Cerebellar nuclear complex (tissue), 1 donor: ENCODE data around the gene BTBD3.

Experiments used
- DNase-seq, 2 experiments: peaks; one replicate each; lab custom pipeline; 2025; lab: John Stamatoyannopoulos, UW

BTBD3 gene

DNA sequence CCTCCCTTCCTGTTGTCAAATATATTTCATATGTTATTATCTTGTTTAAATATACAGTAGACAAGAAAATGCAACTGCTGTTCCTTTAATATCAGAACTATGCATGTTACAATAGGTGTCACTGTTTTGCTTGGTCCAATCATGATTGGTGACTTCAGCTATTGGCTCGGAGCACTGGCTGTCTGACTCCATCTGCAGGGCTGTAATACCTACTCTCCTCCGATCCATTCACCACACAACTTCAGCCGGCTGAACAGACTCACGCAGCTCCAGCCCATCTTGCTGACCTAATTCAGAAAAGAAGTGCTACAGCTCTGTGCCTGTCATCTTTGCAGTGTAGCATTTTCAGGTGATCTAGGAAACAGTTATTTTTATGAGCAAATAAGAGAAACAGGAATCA is at the start of gene BTBD3:
BTBD3 (plus strand) TSS at position 231 of the 400 bp plus-strand sequence. CDS start 383 bp downstream, outside the sequence.
- peak; percentile 87 to 89 for DNase-seq

DNA sequence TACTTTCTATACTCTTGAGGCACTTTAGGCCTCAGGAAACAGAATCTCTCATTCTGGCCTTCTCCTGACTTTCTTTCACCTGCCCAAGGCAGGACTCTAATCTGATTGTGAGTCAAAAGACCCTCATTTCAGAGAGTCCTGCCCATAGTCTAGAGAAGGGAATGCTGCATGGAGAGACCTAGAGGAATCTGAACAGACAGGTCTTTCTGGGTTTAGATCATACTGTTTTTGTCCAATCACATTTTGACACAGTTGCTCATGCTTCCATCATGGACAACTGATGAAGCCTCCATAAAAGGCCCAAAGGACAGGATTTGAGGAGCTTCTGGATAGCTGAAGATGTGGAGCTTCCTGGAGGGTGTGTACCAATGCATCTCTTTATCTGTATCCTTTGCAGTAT is 48.1 kb upstream of the BTBD3 start:
- no peak for DNase-seq

DNA sequence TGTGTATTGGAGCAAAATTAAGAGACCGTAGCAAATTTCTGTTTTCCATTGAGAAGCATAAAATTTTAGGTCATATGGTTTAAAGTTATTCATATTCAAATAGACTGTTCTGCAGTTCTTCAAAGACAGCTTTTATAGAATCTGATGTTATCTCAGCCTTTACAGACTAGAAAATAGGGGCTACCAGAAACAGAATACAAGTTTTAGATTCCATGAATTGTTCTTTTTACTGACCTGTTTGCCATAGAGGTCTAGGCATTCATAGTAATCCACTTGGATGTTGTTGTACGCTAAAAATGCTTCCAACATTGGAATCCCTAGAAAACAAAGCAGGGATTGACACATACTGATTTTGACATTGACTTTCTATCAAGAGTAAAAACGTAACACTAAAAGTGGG is 47.3 kb upstream of the BTBD3 start:
- DNase-seq = no peak

DNA sequence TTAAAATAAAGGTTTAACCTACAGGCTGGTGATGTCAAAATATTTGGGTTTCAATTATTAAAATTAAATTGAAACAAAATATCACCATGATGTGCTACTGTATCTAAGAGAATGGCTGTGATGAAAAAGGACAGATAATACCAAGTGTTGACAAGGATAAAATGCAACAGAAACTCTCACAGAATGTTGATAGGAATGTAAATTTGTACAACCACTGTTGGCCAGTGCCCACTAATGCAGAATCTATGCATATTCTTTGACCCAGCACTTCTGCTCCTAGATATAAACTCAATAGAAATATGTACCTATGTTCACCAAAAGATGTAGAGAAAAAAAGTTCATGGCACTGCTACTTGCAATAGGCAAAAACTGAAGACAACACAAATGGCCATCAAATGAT is 41.1 kb upstream of the BTBD3 start:
- no peak for DNase-seq

DNA sequence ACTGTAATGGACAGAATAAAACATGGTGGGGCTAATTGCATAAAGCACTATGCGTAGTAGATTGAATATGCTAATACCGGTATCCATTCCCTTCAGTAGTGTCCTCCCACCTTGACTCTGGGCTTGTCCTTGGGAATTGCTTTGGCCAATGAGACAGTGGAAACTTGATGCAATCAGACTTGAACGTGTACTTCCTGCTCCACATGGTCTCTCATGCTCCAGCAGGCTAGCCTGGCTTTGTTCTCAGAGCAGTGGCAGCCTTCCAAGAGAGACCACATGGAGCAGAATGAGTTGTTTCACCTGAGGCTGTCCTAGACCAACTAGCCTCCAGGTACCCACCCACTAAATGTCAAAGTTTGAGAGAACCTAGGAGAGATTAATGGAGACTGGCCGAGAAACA is 37.0 kb upstream of the BTBD3 start:
- DNase-seq = no peak

DNA sequence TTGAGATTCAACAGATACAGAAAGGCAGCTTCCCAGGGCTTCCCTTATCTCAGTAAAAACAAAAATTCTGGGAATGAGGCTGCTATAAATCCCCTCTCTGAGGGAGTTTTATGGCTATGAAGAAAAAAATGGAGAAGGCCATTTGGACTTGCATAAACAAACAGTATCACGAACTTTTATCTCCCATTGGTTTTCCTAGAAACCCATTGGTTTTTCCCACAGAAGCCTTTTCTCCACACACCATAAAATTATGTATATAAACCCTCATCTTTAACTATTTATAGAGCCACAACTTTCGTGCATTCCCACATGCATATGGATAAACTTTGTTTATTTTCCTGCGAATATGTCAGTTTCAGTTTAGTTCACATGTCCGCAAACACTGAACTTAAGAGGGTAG is 36.2 kb upstream of the BTBD3 start:
- no peak for DNase-seq

DNA sequence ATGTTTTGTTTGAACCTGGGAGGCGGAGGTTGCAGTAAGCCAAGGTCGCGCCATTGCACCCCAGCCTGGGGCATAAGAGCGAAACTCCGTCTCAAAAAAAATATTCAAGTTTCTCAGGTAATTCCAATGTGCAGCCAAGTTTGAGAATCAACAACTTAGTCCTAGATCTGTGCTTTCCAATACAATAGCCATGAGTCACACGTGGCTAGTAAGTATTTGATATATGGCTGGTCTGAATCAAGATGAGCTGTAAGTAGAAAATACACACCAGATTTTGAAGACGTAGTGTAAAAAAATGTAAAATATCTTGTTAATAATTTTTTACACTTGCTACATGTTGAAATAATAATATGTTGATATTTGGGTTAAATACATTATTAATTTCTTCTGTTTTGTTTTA is 35.0 kb upstream of the BTBD3 start:
- no peak for DNase-seq

DNA sequence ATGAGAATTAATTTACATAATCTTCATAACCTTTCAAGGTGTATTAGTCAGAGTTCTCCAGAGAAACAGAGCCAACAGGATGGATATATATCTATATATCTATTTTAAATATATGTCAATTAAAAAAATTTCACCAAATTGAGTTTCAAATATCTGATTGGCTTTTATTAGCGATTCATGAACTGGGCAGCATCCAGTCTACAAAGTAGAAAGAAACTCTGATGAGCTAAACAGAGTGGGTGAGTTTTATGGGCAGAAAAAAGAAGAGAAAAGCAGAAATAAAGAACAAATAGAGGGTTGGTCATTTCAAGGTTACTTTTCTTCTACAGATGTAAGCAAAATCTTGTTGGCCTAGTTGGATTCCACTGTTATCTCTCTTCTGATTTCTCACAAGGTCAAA is 29.0 kb upstream of the BTBD3 start:
- no peak for DNase-seq

DNA sequence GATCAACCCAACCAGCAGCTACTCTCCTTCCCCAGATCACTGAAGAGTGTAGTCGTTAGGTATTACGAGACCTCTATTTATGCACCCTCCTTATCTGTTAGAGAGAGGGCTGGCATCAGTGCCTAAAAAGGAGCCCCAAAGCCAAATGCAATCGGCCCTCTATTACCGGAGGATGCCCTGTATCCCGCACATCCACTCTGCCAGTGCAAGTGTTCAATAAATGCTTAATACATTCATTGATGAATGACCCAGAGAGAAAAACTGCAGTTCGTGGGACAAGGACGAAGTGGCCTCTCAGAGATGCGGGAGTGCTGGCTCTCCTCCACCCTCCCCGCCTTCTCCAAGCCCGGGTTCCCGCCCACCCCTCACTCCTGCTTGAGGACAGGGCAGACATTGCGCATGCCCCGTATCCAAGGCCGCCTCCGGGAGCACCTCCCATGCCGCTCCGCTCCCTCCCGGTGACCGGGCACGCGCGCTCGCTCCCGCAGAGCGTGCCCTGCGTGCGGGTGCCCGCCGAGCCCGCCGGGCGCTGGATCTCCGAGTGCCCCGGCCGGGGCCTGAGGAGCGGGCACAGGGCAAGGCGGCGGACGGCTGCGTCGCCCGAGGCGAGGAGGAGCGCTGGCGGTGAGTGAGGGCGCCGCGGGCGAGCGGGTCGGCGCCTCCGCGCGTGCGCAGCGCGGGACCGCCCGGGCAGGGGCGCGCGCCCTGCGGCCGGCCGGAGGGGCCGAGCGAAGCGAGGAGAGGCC is 27.2 kb upstream of the BTBD3 start:
- DNase-seq = peak in 1 of 2 experiments; percentile 82

DNA sequence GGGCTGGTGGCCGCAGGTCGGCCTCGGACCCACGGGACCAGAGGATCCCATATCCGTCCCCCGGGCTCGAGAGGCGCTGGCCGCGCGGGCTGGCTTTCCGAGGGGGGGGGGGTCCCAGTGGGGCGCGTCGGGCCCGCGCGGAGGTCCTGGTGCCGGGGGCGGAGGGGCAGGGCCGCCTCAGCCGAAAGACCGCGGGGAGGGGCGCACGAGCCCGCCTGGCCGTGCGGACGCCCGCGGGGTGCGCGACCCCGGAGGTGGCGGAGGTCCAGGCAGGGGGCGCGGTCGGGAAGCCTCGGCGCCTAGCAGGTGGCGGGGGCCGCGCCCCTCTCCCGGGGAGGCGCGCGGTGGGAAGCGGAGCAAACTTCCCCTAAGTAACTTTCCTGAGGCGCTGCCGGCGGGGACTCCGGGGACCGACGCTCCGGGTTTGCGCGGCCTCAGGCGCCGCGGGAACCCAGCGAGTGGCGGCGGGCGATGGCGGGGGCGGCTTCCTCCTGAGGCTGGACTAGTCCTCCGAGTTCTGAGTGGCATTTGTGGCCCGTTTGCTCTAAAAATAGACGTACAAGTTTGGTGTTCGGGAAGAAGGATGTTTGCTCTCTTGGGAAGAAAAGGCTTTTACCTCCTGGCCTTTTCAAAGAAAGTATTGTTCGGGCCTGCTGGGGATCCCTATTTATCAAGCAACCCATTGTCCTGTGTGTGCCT is 26.5 kb upstream of the BTBD3 start:
- no peak for DNase-seq

DNA sequence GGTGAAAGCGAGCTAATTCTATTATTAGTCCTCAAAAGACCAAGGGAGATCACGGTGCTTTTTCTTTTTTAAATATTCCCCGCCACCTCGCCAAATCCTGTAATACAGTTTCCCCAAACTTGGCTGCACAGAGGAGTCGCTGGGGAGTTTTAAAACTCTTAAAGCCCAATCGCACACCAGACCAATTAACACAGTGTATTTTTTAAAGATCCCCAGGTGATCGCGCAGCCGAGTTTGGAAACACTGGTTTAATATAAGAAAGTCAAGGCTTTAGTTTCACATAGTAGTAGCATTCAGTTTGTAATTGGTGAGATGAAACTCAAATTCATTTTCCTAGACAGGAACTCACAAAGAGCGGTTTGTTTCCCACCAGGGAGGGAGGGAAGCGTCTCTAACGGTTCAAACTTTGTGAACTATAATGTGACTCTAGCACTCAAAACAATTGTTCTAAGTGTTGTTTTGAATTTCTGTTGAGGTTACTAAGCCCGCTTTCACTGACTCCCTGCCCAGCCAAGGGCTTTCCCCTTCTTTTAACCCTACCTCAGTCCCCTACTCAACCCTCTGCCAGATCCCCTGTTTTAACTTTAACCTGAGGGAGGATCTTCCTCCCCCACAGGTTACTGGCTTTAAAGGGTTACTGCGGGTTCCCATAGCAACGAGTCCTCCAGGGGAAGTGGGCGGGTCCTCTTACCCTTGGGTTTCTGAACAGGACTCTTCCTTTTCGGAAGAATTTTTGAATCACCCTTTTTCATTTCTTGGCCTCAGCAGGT is 25.7 kb upstream of the BTBD3 start:
- peak in 1 of 2 experiments; percentile 46 for DNase-seq

DNA sequence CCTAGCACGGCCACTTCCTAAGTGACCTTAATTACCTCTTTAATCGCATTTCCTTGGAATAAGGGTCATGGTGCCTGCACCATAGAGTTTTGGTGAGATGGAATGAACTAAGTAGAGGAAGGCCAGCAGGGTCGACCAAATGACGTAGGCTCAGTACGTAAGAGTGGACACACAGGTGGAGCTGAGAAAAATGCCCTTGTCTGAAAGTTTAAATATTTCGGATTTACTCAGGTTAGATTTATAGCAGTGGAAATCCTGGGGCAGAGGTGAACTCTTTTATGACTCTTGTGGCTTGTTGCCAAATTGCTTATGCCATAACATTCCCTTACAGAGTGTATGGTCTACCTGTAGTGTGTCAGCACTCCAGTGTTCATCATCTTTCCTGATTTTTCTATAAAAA is 23.6 kb upstream of the BTBD3 start:
- no peak for DNase-seq

DNA sequence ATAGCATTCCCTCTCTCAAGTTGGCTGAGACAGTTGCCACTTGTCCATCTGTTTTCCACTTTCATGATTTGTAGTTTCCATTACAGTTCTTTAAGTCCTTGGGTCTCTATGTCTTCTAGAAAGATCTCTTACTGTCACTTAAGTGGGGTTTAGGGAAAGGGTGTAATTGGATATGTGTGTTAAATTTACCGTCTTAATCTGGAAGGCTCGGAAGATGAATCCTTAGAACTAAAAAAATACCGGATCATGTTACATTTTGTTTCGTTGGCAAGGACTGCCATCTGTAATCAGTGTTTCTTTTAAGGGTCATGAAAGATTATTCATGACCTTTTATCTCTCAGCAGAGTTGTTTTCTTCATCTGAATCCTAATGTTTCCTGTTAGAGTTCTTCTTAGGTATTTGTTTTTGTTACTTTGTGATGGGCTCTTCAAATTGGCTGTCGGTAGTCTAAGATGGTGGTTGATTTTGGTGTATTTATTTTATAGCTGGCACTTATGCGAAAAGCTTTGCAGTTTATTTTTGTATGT is 21.8 kb upstream of the BTBD3 start:
- DNase-seq = no peak

DNA sequence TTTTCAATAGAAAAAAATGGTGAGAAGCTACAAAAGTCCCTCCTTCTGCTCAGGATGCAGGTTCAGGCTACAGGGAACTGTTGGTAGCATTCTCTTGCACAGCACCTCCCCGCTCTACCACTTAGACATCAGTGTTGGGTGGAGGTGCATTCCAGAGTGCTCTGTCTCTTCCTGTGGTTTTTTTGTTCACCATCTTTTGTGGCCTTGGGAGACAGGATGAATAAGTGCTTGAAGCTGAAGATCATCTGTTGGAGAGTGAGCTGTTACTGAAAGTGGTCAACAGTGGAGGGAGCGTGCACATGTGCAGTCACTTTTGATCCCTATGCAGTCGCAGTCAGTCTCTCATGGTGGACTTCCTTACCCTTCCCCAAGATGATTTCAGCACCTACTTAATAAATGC is 16.6 kb upstream of the BTBD3 start:
- no peak for DNase-seq

DNA sequence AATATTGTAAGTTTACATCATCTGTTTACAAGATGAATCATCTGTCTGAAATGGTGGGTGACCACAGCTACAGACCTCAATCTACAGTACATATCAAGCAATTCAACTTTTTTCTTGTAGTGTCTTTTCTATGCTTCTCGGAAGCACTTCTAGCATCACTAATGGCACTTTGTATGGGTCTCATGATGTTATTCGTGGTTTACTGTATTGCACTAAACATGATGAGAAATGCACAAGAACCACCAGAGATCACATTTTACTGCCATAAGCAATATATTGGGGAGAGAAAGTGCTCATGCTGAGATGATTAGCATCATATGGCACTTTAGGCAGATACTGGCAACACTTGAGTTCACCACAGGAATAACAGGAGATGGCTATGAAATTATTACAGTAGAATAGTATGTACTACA is 15.4 kb upstream of the BTBD3 start:
- DNase-seq = no peak

DNA sequence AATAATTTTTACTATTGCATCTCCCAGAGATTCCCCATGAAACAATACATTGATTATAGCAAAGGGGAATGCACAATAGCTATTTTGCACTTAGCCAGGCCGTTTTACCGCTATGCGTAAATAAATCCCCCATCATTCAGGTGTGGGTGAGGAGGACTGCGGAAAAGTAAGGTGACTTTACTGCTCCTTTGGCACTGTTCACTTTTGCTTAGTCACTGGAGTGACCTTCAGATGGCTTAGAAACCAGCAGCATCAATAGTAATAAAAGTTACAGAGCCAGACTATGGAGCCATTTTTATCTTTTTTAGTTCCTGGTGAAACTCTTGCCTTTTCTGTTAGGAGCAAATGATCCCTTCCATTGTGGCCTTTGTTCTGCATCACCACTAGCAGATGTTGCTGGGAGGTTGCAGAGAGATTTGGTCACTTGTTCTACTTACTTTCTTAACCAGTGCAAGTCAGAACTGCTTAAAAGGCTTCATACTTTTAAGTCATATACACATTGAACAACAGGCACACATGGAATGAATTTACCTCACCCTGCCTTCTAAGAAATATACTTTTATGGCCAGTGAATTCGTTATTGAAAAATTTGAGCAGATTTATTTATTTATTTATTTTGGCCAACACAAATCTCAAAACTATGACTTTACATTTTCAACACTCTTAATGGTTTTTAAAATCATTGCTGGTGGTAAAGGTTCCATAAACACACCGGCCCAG is 12.1 kb upstream of the BTBD3 start:
- no peak for DNase-seq

DNA sequence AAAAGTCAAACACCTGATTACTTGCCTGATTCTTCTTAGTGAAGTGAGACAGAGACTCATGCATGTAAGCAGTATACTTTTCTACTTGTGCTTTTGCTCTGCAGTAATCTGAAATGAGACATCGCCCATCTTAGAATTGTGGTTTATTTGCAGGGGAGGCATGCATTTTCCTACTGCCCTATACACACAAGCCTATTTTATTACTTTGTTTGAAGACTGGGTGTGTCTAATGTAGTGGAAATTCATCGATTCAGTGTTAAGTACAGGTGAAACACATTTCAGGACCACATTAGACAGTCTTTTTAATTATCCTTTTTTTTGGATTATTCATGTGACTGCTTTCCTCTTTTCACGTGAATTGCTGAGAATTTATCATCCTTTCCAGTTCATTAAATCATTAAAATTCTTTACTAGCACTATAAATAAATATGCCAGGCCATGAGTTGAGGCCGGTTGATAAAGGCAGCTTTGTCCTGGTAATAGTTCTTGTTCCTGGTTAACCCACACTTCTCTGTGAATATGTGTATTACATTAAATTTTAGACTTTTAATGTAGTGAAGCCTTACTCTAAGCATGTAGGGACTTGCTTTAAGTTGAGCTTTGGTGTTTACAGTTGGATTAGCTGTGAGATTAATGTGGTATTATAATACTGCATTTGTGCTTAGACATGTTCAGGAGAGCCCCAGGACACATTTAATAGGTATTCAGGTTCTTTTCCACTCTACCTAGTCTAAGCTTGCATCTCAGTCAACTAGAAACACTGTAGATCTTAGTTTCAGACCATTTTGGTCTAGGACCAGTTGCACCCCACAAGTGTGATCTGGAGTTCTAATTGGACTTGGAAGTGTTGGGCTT is 10.8 kb upstream of the BTBD3 start:
- no peak for DNase-seq

DNA sequence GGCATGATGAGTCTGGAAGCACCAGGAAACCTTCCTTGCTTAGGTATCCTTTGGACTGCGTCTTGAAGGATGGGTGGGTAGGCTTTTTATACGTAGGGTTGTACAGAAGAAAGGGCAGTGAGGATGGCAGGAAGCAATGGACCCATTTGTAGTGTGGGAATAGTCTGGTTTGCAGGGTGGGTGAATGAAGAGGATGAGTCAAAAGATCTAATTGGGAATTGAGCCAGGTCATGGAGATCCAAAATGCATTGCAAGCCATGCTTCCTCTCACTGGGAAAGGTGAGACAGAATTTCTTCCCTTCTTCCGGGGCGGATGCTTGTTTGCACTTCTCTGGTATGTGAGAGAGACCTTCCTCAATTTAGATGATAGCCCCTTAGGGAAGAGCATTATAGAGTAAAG is 10.1 kb upstream of the BTBD3 start:
- DNase-seq = no peak

DNA sequence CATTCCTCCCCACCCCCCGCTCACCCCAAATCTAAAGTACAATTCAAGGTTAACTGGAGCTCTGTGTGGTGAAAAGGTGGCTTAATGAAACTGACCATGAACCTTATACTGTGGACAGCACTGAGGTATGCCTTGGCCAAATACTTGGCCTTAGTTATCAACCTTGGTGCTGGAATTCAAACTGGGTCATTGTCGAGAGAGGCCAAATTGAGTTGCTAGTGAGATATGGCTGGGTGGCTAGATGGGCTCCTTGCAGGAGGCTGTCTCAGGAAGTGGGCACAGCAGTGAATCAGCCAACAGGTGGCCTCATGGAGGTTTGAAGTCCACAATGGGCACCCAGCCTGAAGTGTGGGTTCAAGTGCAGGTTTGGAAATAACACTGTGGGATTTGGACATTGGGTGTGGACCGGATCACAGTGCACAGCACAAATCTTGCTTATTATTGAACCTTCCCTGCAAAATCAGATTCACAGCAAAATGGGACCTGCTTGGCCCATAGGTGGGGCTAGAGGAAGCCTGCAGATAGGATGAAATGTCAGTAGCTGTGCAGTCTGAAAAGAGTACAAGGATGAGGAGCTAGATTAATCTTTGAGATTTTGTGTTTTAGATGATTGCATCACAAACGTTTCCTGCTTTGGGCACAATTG is 5.6 kb upstream of the BTBD3 start:
- no peak for DNase-seq

DNA sequence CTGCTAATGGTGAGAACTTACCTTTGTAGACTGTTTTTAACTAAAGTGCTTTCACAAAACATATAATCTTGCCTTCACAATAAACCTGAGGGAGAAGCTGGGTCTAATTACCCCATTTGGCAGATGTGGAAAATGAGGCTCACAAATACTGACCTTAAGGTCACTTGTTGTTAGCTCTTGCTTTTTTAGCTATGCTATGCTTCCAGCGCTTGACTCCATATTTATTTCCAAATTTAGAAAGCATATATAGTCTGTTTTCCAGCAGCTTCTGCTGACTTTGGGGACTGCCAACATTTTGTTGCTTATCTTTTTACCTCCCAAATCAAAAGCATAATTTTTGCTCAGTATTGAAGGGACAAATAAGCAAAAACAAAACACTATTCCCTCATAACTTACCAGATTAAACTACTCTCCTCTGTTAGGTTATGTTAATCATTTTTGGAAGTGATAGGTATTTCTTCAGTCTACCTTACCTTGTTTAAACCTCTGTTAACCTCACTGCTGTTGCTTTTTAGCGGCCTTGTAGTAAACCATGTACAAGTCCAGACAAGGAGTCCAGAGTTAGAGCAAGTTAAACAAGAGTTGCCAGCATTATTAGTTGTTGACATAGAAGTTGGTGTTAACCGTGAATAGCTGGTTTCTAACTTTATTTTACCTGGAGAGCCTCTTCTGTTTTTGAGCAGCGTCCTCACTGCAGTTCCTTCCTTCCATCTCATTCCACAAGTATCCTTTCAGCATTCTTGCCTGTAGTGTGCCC is 4.9 kb upstream of the BTBD3 start:
- no peak for DNase-seq
